ENCODE results near the gene FAM78A. TPM values are rescaled to one million over a fixed set of nuclear protein-coding genes. Genes with fewer than 3 reads are reported as not detected.
"Not testable (repeated sequence)": the region's sequence is repeated elsewhere in the genome, so short reads cannot be mapped to it uniquely, and the experiment has no call there.

Gene FAM78A
- total RNA-seq, 1 donor from 2014 or later: 0.73 TPM

- Histone ChIP-seq H2AFZ (ENCODE audit: low read depth, low read length) (no peak overlapping the region), H3K4me3 (ENCODE audit: insufficient read depth, low read depth, low read length) (no peak overlapping the region), H3K27me3 (ENCODE audit: insufficient read depth, low read length) (peaks cover 10% of the 10 kb centered on the region), H3K79me2 (ENCODE audit: insufficient read depth, low read length) (no peaks in the 10 kb centered on the region), H3K36me3 (ENCODE audit: insufficient read depth, low read length) (no peaks in the 10 kb centered on the region), H3K9me3 (ENCODE audit: insufficient read depth, low read depth, low read length) (no peaks in the 10 kb centered on the region), H3K27ac (ENCODE audit: low read depth, low read length) (no peak overlapping the region), H4K20me1 (ENCODE audit: insufficient read depth, low read length) (no peaks in the 10 kb centered on the region), H3K9ac (ENCODE audit: low read length) (no peak overlapping the region), H3K4me1 (ENCODE audit: insufficient read depth, low read length) (no peaks in the 10 kb centered on the region), H3K4me2 (ENCODE audit: low read length) (no peak overlapping the region)
- TF ChIP-seq EZH2 (IDR thresholded peaks at IDR 0.05; ENCODE audit: insufficient read depth, low read length): no peak
- TF ChIP-seq CTCF (IDR thresholded peaks at IDR 0.05; ENCODE audit: insufficient read depth, low read depth, low read length): no peak
- Mint-ChIP-seq H3K4me1 (ENCODE audit: low read depth, unreplicated experiment) (peaks cover 2% of the 10 kb centered on the region), H3K27me3 (ENCODE audit: low read depth, unreplicated experiment) (peaks cover 37% of the 10 kb centered on the region), H3K4me3 (ENCODE audit: unreplicated experiment) (no peak overlapping the region), H3K36me3 (ENCODE audit: low read depth, unreplicated experiment) (peaks cover 4% of the 10 kb centered on the region), H3K27ac (ENCODE audit: unreplicated experiment) (no peak overlapping the region), H3K9me3 (ENCODE audit: unreplicated experiment) (no peaks in the 10 kb centered on the region)
- DNase-seq (ENCODE audit: low read depth): no peak
- FAIRE-seq: no peak
Observed at GRCh38 chr9:131273146-131273855, 3.0 kb downstream of the FAM78A start.

- no peaks in the 10 kb centered on the region for H3K36me3 ChIP-seq (ENCODE audit: insufficient read depth, low read length)
- peaks cover 34% of the 10 kb centered on the region for H3K27me3 Mint-ChIP-seq (ENCODE audit: low read depth, unreplicated experiment)
- no peak overlapping the region for H3K4me2 ChIP-seq (ENCODE audit: low read length)
- H3K4me1 ChIP-seq (ENCODE audit: insufficient read depth, low read length): no peaks in the 10 kb centered on the region
- no peak overlapping the region for H3K9ac ChIP-seq (ENCODE audit: low read length)
- H3K27ac ChIP-seq (ENCODE audit: low read depth, low read length): no peak overlapping the region
- H3K36me3 Mint-ChIP-seq (ENCODE audit: low read depth, unreplicated experiment): peaks cover 4% of the 10 kb centered on the region
- H3K4me1 Mint-ChIP-seq (ENCODE audit: low read depth, unreplicated experiment): peaks cover 2% of the 10 kb centered on the region
- no peak overlapping the region for H3K27ac Mint-ChIP-seq (ENCODE audit: unreplicated experiment)
- no peaks in the 10 kb centered on the region for H3K79me2 ChIP-seq (ENCODE audit: insufficient read depth, low read length)
- no peaks in the 10 kb centered on the region for H3K9me3 ChIP-seq (ENCODE audit: insufficient read depth, low read depth, low read length)
- no peaks in the 10 kb centered on the region for H3K9me3 Mint-ChIP-seq (ENCODE audit: unreplicated experiment)
- H3K4me3 ChIP-seq (ENCODE audit: insufficient read depth, low read depth, low read length): no peak overlapping the region
- peaks cover 8% of the 10 kb centered on the region for H3K27me3 ChIP-seq (ENCODE audit: insufficient read depth, low read length)
- no peak for FAIRE-seq
- no peaks in the 10 kb centered on the region for H4K20me1 ChIP-seq (ENCODE audit: insufficient read depth, low read length)
- H2AFZ ChIP-seq (ENCODE audit: low read depth, low read length): no peak overlapping the region
- no peak for TF ChIP-seq EZH2 (IDR thresholded peaks at IDR 0.05; ENCODE audit: insufficient read depth, low read length)
- TF ChIP-seq CTCF (IDR thresholded peaks at IDR 0.05; ENCODE audit: insufficient read depth, low read depth, low read length): no peak
- no peak for DNase-seq (ENCODE audit: low read depth)
- no peak overlapping the region for H3K4me3 Mint-ChIP-seq (ENCODE audit: unreplicated experiment)
Observed at GRCh38 chr9:131272212-131272611, 4.1 kb downstream of the FAM78A start.

- Mint-ChIP-seq H3K27me3 (ENCODE audit: low read depth, unreplicated experiment) (peaks cover 34% of the 10 kb centered on the region), H3K36me3 (ENCODE audit: low read depth, unreplicated experiment) (peaks cover 4% of the 10 kb centered on the region), H3K4me3 (ENCODE audit: unreplicated experiment) (no peak overlapping the region), H3K9me3 (ENCODE audit: unreplicated experiment) (no peaks in the 10 kb centered on the region), H3K27ac (ENCODE audit: unreplicated experiment) (no peak overlapping the region), H3K4me1 (ENCODE audit: low read depth, unreplicated experiment) (peaks cover 2% of the 10 kb centered on the region)
- Histone ChIP-seq H3K4me1 (ENCODE audit: insufficient read depth, low read length) (no peaks in the 10 kb centered on the region), H3K9ac (ENCODE audit: low read length) (no peak overlapping the region), H3K27me3 (ENCODE audit: insufficient read depth, low read length) (peaks cover 8% of the 10 kb centered on the region), H4K20me1 (ENCODE audit: insufficient read depth, low read length) (no peaks in the 10 kb centered on the region), H2AFZ (ENCODE audit: low read depth, low read length) (no peak overlapping the region), H3K79me2 (ENCODE audit: insufficient read depth, low read length) (no peaks in the 10 kb centered on the region), H3K27ac (ENCODE audit: low read depth, low read length) (no peak overlapping the region), H3K4me3 (ENCODE audit: insufficient read depth, low read depth, low read length) (no peak overlapping the region), H3K4me2 (ENCODE audit: low read length) (no peak overlapping the region), H3K36me3 (ENCODE audit: insufficient read depth, low read length) (no peaks in the 10 kb centered on the region), H3K9me3 (ENCODE audit: insufficient read depth, low read depth, low read length) (no peaks in the 10 kb centered on the region)
- FAIRE-seq (no peak), DNase-seq (ENCODE audit: low read depth) (no peak)
- TF ChIP-seq EZH2 (IDR thresholded peaks at IDR 0.05; ENCODE audit: insufficient read depth, low read length) (no peak), CTCF (IDR thresholded peaks at IDR 0.05; ENCODE audit: insufficient read depth, low read depth, low read length) (no peak)
Observed at GRCh38 chr9:131271506-131271931, 4.8 kb downstream of the FAM78A start.

- not testable (repeated sequence) for H3K79me2 ChIP-seq (ENCODE audit: insufficient read depth, low read length); H3K4me1 Mint-ChIP-seq (ENCODE audit: low read depth, unreplicated experiment); FAIRE-seq; H3K36me3 Mint-ChIP-seq (ENCODE audit: low read depth, unreplicated experiment); H3K4me3 ChIP-seq (ENCODE audit: insufficient read depth, low read depth, low read length); H3K4me2 ChIP-seq (ENCODE audit: low read length); H3K27ac Mint-ChIP-seq (ENCODE audit: unreplicated experiment); DNase-seq (ENCODE audit: low read depth); H3K9ac ChIP-seq (ENCODE audit: low read length); H2AFZ ChIP-seq (ENCODE audit: low read depth, low read length); H3K36me3 ChIP-seq (ENCODE audit: insufficient read depth, low read length); H3K4me1 ChIP-seq (ENCODE audit: insufficient read depth, low read length); H3K27ac ChIP-seq (ENCODE audit: low read depth, low read length); H3K9me3 Mint-ChIP-seq (ENCODE audit: unreplicated experiment); H3K9me3 ChIP-seq (ENCODE audit: insufficient read depth, low read depth, low read length); H4K20me1 ChIP-seq (ENCODE audit: insufficient read depth, low read length); H3K27me3 ChIP-seq (ENCODE audit: insufficient read depth, low read length); H3K4me3 Mint-ChIP-seq (ENCODE audit: unreplicated experiment)
- H3K27me3 Mint-ChIP-seq (ENCODE audit: low read depth, unreplicated experiment): peaks cover 33% of the 10 kb centered on the region
Observed at GRCh38 chr9:131271016-131271273, 5.4 kb downstream of the FAM78A start.

All from astrocyte (in vitro differentiated cells and primary cell).